DOHH2 (cell line): ENCODE measurements around the gene HSPB1.

Experiments
- H3F3A ChIP-seq: fragments of 200-600 bp; sonication (generic), shearing (Covaris generic); 2 replicates; pipeline ENCODE4 v1.6.0; 2016; ENCODE audit warnings: antibody characterized with exemption, mild to moderate bottlenecking; ENCODE audit not compliant: control insufficient read depth, insufficient read depth
- H3K27ac ChIP-seq: fragments of 200-600 bp; sonication (generic); 2 replicates; pipeline ENCODE4 v1.5.1; 2014; ENCODE audit warnings: low read depth, mild to moderate bottlenecking, low read length, moderate library complexity
- H3K27me3 ChIP-seq: fragments of 200-600 bp; sonication (generic); 2 replicates; pipeline ENCODE4 v1.6.1; 2014; ENCODE audit warnings: mild to moderate bottlenecking, low read length, mixed read lengths; ENCODE audit not compliant: control insufficient read depth
- H3K36me3 ChIP-seq: fragments of 200-600 bp; sonication (generic); 2 replicates; pipeline ENCODE4 v1.6.1; 2014; ENCODE audit warnings: mild to moderate bottlenecking, low read length, moderate library complexity, mixed read lengths; ENCODE audit not compliant: control insufficient read depth
- H3K4me1 ChIP-seq: fragments of 200-600 bp; sonication (generic); 2 replicates; pipeline ENCODE4 v1.6.1; 2014; ENCODE audit warnings: mild to moderate bottlenecking, low read length, mixed read lengths; ENCODE audit not compliant: control insufficient read depth
- H3K4me2 ChIP-seq: fragments of 200-600 bp; sonication (generic); 2 replicates; pipeline ENCODE4 v1.6.0; 2014; ENCODE audit warnings: mild to moderate bottlenecking, low read length, moderate library complexity
- H3K4me3 ChIP-seq: fragments of 200-600 bp; sonication (generic); 2 replicates; pipeline ENCODE4 v1.5.1; 2014; ENCODE audit warnings: mild to moderate bottlenecking, low read length, mixed read lengths
- H3K79me2 ChIP-seq: fragments of 200-600 bp; sonication (generic); 2 replicates; pipeline ENCODE4 v1.6.1; 2014; ENCODE audit warnings: mild to moderate bottlenecking, low read length, mixed read lengths; ENCODE audit not compliant: control insufficient read depth
- H3K9me2 ChIP-seq: fragments of 200-600 bp; sonication (generic); replicated peaks from 2 replicates; pipeline ENCODE4 v1.6.1; 2014; ENCODE audit warnings: mild to moderate bottlenecking, low read length, mixed read lengths; ENCODE audit not compliant: control insufficient read depth
- H3K9me3 ChIP-seq: fragments of 200-600 bp; sonication (generic); 2 replicates; pipeline ENCODE4 v1.6.1; 2014; ENCODE audit warnings: antibody characterized with exemption, low read length, mixed read lengths; ENCODE audit not compliant: control insufficient read depth, insufficient read depth
- H4K20me1 ChIP-seq: fragments of 200-600 bp; sonication (generic); 2 replicates; pipeline ENCODE4 v1.6.0; 2014; ENCODE audit warnings: low read depth, mild to moderate bottlenecking, antibody characterized with exemption, low read length, moderate library complexity; ENCODE audit not compliant: control insufficient read depth, insufficient read depth
- EZH2phosphoT487 ChIP-seq: fragments of 200-600 bp; sonication (generic); IDR thresholded peaks from 2 replicates; pipeline ENCODE4 v1.6.1; 2017; ENCODE audit warnings: borderline replicate concordance, mild to moderate bottlenecking, antibody characterized with exemption, low read length, moderate library complexity, mixed read lengths
- TF ChIP-seq, protein P1 (sequence below): fragments of 200-600 bp; sonication (generic); IDR thresholded peaks from one replicate; pipeline ENCODE4 v1.5.1; 2014; ENCODE audit warnings: antibody characterized with exemption, mild to moderate bottlenecking, low read depth, low read length; ENCODE audit not compliant: poor library complexity, severe bottlenecking

Gene HSPB1

DNA sequence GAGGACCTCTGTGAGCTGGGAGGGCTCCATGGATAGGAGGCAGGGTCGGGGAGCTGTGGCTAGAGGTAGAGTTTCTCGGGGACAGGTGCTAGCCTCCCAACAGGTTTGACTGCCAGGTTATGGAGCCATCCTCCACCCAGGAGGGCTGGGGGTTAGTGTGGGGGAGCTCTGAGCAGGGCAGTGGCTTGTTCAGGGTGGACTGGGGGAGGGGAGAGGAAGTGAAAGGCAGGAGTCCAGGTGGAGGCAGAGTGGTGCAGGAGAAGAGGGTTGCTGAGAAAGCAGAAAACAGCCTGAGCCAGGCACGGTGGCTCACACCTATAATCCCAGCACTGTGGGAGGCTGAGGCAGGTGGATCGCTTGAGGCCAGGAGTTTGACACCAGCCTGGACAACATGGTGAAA is 40.5 kb upstream of the HSPB1 start:
- Histone ChIP-seq H3K4me1 (peaks cover 7% of the 10 kb centered on the region), H4K20me1 (peaks cover 3% of the 10 kb centered on the region; the same call in 1 of the 2 replicates), H3K79me2 (no peaks in the 10 kb centered on the region), H3K36me3 (no peaks in the 10 kb centered on the region), H3F3A (no peaks in the 10 kb centered on the region; the same call in 1 of the 2 replicates), H3K4me3 (no peak overlapping the region), H3K9me2 (no peaks in the 10 kb centered on the region), H3K27ac (no peak overlapping the region), H3K9me3 (no peaks in the 10 kb centered on the region), H3K4me2 (no peak overlapping the region), H3K27me3 (peaks cover 4% of the 10 kb centered on the region)
- TF ChIP-seq EZH2phosphoT487, result no peak
- TF ChIP-seq, protein P1, sequence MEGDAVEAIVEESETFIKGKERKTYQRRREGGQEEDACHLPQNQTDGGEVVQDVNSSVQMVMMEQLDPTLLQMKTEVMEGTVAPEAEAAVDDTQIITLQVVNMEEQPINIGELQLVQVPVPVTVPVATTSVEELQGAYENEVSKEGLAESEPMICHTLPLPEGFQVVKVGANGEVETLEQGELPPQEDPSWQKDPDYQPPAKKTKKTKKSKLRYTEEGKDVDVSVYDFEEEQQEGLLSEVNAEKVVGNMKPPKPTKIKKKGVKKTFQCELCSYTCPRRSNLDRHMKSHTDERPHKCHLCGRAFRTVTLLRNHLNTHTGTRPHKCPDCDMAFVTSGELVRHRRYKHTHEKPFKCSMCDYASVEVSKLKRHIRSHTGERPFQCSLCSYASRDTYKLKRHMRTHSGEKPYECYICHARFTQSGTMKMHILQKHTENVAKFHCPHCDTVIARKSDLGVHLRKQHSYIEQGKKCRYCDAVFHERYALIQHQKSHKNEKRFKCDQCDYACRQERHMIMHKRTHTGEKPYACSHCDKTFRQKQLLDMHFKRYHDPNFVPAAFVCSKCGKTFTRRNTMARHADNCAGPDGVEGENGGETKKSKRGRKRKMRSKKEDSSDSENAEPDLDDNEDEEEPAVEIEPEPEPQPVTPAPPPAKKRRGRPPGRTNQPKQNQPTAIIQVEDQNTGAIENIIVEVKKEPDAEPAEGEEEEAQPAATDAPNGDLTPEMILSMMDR, result no peak

DNA sequence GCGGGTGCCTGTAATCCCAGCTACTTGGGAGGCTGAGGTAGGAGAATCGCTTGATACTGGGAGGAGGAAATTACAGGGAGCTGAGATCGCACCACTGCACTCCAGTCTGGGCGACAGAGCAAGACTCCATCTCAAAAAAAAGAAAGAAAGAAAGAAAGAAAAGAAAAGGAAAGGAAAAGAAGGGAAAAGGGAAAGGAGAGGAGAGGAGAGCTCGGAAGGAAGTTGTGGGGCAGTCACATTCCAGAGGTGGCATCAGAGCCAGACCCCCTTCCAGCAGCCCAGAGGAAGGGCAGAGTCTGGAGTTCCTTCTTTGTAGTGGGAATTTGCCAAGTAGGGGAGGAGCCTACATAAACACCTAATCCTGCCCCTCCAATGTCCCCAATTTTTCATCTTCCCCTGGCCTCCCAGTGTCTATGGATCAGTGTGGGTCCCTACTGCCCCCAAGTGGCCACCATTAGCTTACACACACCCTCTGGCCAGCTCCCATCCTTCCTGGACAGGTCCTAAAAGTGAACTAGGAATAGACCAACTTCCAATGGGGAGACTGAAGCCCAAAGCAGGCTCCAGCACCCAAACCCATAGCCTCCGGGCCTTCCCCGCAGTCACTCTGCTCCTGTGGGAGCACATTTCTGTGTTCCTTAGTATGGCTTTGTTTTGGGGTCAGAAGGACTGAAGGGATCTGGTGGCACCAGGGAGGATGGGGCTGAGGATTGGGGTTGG is 39.6 kb upstream of the HSPB1 start:
- no peak overlapping the region for H3K4me3 ChIP-seq
- H3K9me3 ChIP-seq, result no peaks in the 10 kb centered on the region
- H3K27ac ChIP-seq, result no peak overlapping the region
- no peaks in the 10 kb centered on the region; the same call in 1 of the 2 replicates for H3F3A ChIP-seq
- H3K4me1 ChIP-seq, result peaks cover 14% of the 10 kb centered on the region
- no peaks in the 10 kb centered on the region for H3K79me2 ChIP-seq
- H3K4me2 ChIP-seq, result no peak overlapping the region
- no peaks in the 10 kb centered on the region for H3K36me3 ChIP-seq
- TF ChIP-seq, protein P1, result peak; percentile 97
- TF ChIP-seq EZH2phosphoT487, result no peak
- H4K20me1 ChIP-seq, result peaks cover 3% of the 10 kb centered on the region; the same call in 1 of the 2 replicates
- no peaks in the 10 kb centered on the region for H3K9me2 ChIP-seq
- peaks cover 12% of the 10 kb centered on the region for H3K27me3 ChIP-seq

DNA sequence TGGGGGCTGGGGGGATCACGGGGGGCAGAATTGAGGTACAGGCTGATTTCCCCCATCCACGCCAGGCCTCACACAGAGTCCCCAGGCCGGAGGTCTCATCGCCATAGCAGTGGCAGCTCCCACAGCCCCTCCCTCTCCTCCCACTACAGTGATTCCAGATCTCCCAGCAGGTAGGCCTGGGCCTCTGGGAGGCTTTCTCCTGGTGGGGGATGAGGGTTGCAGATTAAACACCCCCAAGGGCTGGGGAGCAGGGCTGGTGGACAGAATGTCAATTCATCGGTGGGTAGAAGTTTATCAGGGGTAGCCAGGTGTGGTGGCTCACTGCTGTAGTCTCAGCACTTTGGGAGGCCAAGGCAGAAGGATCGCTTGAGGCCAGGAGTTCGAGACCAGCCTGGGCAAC is 37.2 kb upstream of the HSPB1 start:
- Histone ChIP-seq H3K79me2 (no peaks in the 10 kb centered on the region), H3K4me1 (peaks cover 14% of the 10 kb centered on the region), H3K27ac (no peak overlapping the region), H3K4me3 (no peak overlapping the region), H3K9me3 (no peaks in the 10 kb centered on the region), H3F3A (peaks cover 2% of the 10 kb centered on the region; the same call in 1 of the 2 replicates), H3K36me3 (no peaks in the 10 kb centered on the region), H4K20me1 (no peaks in the 10 kb centered on the region; the same call in 1 of the 2 replicates), H3K27me3 (peaks cover 31% of the 10 kb centered on the region), H3K4me2 (no peak overlapping the region), H3K9me2 (no peaks in the 10 kb centered on the region)
- TF ChIP-seq EZH2phosphoT487, result no peak
- TF ChIP-seq, protein P1, result no peak
